Caco-2 (cell line): Measurements from ENCODE around the gene PLPP1. TPM values are rescaled to one million over a fixed set of nuclear protein-coding genes. Genes with fewer than 3 reads are reported as not detected.

Experiments used
- BruUV-seq: library from RNA; stranded (reverse); fragments of 400-500 nt; replicated peaks from 2 replicates; lab custom pipeline; 2021; lab: Mats Ljungman, UMichigan
- CTCF ChIA-PET: fragments of 300-600 bp; sonication (Branson Sonifier 250); formaldehyde crosslinking; loops from one replicate; lab custom pipeline; 2022; ENCODE audit warnings: antibody characterized with exemption; lab: Charles Lee
- POLR2A ChIA-PET: fragments of 300-600 bp; sonication (Branson Sonifier 250); formaldehyde crosslinking; loops from one replicate; lab custom pipeline; 2022; ENCODE audit warnings: antibody characterized with exemption; lab: Charles Lee
- DNase-seq, 2 experiments: peaks; one replicate each; pipeline versions ENCODE4 v3.0.0 to v3.0.0-alpha.2; 2020 to 2022
- H3K27me3 ChIP-seq: replicated peaks from 2 replicates; pipeline ENCODE4 v1.6.0; 2011; ENCODE audit warnings: low read length; ENCODE audit not compliant: control insufficient read depth, insufficient read depth
- H3K36me3 ChIP-seq: 2 replicates; pipeline ENCODE4 v1.5.1; 2011; ENCODE audit warnings: low read length; ENCODE audit not compliant: control insufficient read depth, insufficient read depth
- H3K4me1 ChIP-seq: fragments of 250-450 bp; sonication (Bioruptor Pico); 2 replicates; pipeline ENCODE4 v1.5.1; 2020; ENCODE audit warnings: mild to moderate bottlenecking
- H3K4me3 ChIP-seq: 2 replicates; pipeline ENCODE4 v1.5.1; 2011; ENCODE audit warnings: low read depth, mild to moderate bottlenecking, control low read depth, low read length
- H3K9me3 ChIP-seq: fragments of 250-450 bp; sonication (Bioruptor Pico); 2 replicates; pipeline ENCODE4 v1.5.1; 2020; ENCODE audit warnings: mild to moderate bottlenecking, moderate library complexity
- H3K27ac Mint-ChIP-seq: one replicate; pipeline ENCODE4 v1.8.0; 2022; ENCODE audit warnings: mixed read lengths; ENCODE audit not compliant: unreplicated experiment
- H3K27me3 Mint-ChIP-seq: one replicate; pipeline ENCODE4 v1.8.0; 2022; ENCODE audit warnings: mixed read lengths; ENCODE audit not compliant: insufficient read depth, unreplicated experiment
- H3K36me3 Mint-ChIP-seq: one replicate; pipeline ENCODE4 v1.8.0; 2022; ENCODE audit warnings: mild to moderate bottlenecking, mixed read lengths; ENCODE audit not compliant: insufficient read depth, unreplicated experiment
- H3K4me1 Mint-ChIP-seq: one replicate; pipeline ENCODE4 v1.8.0; 2022; ENCODE audit warnings: low read depth, mixed read lengths; ENCODE audit not compliant: unreplicated experiment
- H3K4me3 Mint-ChIP-seq: one replicate; pipeline ENCODE4 v1.8.0; 2022; ENCODE audit warnings: mild to moderate bottlenecking, moderate library complexity, mixed read lengths; ENCODE audit not compliant: unreplicated experiment
- H3K9me3 Mint-ChIP-seq: one replicate; pipeline ENCODE4 v1.8.0; 2022; ENCODE audit warnings: mixed read lengths; ENCODE audit not compliant: unreplicated experiment
- intact Hi-C: fragments of 100-400 bp; cut with micrococcal nuclease; formaldehyde crosslinking; loops from one replicate; pipeline ENCODE4 v1.10.0; 2022; ENCODE audit not compliant: unreplicated experiment
- total RNA-seq: library from RNA; stranded (reverse); gene quantifications from 2 replicates; pipeline ENCODE4 v1.2.3, GENCODE V29; 2022
- TF ChIP-seq, protein P1 (sequence below), 2 experiments: fragments of 200-600 bp in 1 of 2; IDR thresholded peaks; 1 replicate in 1 of 2; 2 replicates in 1 of 2; pipeline versions ENCODE4 v1.5.1 to v1.8.0; 2011 to 2022; ENCODE audit warnings: antibody characterized with exemption in 1 of 2, control low read depth in 1 of 2, inconsistent platforms in 1 of 2, low read depth in 1 of 2, low read length in 1 of 2, mild to moderate bottlenecking in 1 of 2, moderate library complexity in 1 of 2; ENCODE audit not compliant: insufficient read depth in 1 of 2, severe bottlenecking in 1 of 2, unreplicated experiment in 1 of 2

PLPP1 gene
- total RNA-seq, 1 experiment from 2014 or later: 49.4 TPM

DNA sequence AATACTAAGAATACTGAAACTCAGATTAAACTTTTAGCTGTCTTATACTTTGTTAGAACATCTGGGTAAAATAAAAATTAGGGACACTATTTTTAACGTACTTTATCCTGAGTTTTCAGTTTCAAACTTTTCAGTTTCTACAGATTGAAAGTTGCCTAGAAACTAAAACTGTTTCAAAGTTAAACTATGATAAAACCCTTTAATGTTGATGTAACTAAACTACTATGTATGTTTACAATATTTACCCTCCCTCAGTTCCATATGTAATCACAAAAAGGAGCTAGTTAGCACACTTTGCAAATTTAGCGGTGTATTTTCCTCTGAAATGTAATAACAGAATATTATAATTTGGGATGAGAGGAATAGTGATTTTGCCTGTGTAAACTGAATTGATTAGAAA, 121.1 kb downstream of the PLPP1 start:
- ChIA-PET CTCF (no interaction called here), POLR2A (no interaction called here)
- H3K27me3 Mint-ChIP-seq: no peaks in the 10 kb centered on the region
- Histone ChIP-seq H3K36me3 (no peaks in the 10 kb centered on the region; the same call in 1 of the 2 replicates), H3K27me3 (no peaks in the 10 kb centered on the region), H3K4me1 (peaks cover 7% of the 10 kb centered on the region), H3K4me3 (no peak overlapping the region), H3K9me3 (no peaks in the 10 kb centered on the region)
- no TSS peak for BruUV-seq
- no peak overlapping the region for H3K4me3 Mint-ChIP-seq
- TF ChIP-seq, protein P1, sequence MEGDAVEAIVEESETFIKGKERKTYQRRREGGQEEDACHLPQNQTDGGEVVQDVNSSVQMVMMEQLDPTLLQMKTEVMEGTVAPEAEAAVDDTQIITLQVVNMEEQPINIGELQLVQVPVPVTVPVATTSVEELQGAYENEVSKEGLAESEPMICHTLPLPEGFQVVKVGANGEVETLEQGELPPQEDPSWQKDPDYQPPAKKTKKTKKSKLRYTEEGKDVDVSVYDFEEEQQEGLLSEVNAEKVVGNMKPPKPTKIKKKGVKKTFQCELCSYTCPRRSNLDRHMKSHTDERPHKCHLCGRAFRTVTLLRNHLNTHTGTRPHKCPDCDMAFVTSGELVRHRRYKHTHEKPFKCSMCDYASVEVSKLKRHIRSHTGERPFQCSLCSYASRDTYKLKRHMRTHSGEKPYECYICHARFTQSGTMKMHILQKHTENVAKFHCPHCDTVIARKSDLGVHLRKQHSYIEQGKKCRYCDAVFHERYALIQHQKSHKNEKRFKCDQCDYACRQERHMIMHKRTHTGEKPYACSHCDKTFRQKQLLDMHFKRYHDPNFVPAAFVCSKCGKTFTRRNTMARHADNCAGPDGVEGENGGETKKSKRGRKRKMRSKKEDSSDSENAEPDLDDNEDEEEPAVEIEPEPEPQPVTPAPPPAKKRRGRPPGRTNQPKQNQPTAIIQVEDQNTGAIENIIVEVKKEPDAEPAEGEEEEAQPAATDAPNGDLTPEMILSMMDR (IDR thresholded peaks at IDR 0.05; ENCODE audit: insufficient read depth in 1 of 2, low read depth in 1 of 2, low read length in 1 of 2, severe bottlenecking in 1 of 2, unreplicated experiment in 1 of 2): no peak
- no peak overlapping the region for H3K27ac Mint-ChIP-seq
- intact Hi-C loops: no loop called here
- H3K4me1 Mint-ChIP-seq: peaks cover 21% of the 10 kb centered on the region
- H3K36me3 Mint-ChIP-seq: peaks cover 39% of the 10 kb centered on the region
- no peaks in the 10 kb centered on the region for H3K9me3 Mint-ChIP-seq
- no peak for DNase-seq

DNA sequence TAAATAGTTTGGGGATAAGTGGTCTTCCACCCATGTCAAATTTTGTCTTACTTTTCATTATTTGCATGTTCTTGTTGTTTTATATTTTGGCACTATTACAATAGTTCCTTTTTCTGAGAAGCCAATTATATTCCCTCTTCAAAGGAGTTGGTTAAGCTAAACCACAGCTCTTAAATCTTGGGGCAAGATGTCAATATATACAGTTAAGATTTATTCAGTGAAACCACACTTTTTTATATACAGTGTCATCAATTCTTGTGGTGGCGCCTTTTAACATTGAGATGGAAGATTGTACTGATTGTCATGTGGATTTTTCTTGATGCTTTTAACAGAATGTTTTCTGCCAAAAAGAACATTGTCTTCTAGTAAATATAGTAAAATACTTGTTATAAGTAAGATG, 122.9 kb downstream of the PLPP1 start:
- Histone ChIP-seq H3K36me3 (no peaks in the 10 kb centered on the region; the same call in 1 of the 2 replicates), H3K4me3 (no peak overlapping the region), H3K9me3 (no peaks in the 10 kb centered on the region), H3K27me3 (no peaks in the 10 kb centered on the region), H3K4me1 (peaks cover 7% of the 10 kb centered on the region)
- Mint-ChIP-seq H3K4me1 (peaks cover 27% of the 10 kb centered on the region), H3K27me3 (no peaks in the 10 kb centered on the region), H3K27ac (no peak overlapping the region), H3K36me3 (peaks cover 32% of the 10 kb centered on the region), H3K4me3 (no peak overlapping the region), H3K9me3 (no peaks in the 10 kb centered on the region)
- no TSS peak for BruUV-seq
- DNase-seq: no peak
- ChIA-PET POLR2A (no interaction called here), CTCF (no interaction called here)
- TF ChIP-seq, protein P1 (IDR thresholded peaks at IDR 0.05; ENCODE audit: insufficient read depth in 1 of 2, low read depth in 1 of 2, low read length in 1 of 2, severe bottlenecking in 1 of 2, unreplicated experiment in 1 of 2): no peak
- intact Hi-C loops: no loop called here

GRCh38 chr5:55410845-55411244, 123.9 kb downstream of the PLPP1 start:
- peaks cover 7% of the 10 kb centered on the region for H3K4me1 ChIP-seq
- POLR2A ChIA-PET: no interaction called here
- no peak overlapping the region for H3K4me3 Mint-ChIP-seq

More at GRCh38 chr5:55410845-55411244, 123.9 kb downstream of the PLPP1 start:
- BruUV-seq: no TSS peak
- Histone ChIP-seq H3K36me3 (no peaks in the 10 kb centered on the region; the same call in 1 of the 2 replicates), H3K4me3 (no peak overlapping the region), H3K9me3 (no peaks in the 10 kb centered on the region), H3K27me3 (no peaks in the 10 kb centered on the region)
- Mint-ChIP-seq H3K4me1 (peaks cover 20% of the 10 kb centered on the region), H3K27ac (no peak overlapping the region), H3K36me3 (peaks cover 32% of the 10 kb centered on the region), H3K9me3 (no peaks in the 10 kb centered on the region), H3K27me3 (no peaks in the 10 kb centered on the region)
- CTCF ChIA-PET: no interaction called here
- intact Hi-C loops: no loop called here
- TF ChIP-seq, protein P1 (IDR thresholded peaks at IDR 0.05; ENCODE audit: insufficient read depth in 1 of 2, low read depth in 1 of 2, low read length in 1 of 2, severe bottlenecking in 1 of 2, unreplicated experiment in 1 of 2): no peak
- no peak for DNase-seq
